K562 (cell line): ENCODE data around the gene OTOP3. TPM values are rescaled to one million over a fixed set of nuclear protein-coding genes. Genes with fewer than 3 reads are reported as not detected.

Experiments
- FOXM1 ChIP-seq, 2 experiments: fragments of 450-650 bp in 1 of 2; sonication (generic) in 1 of 2; formaldehyde crosslinking in 1 of 2; IDR thresholded peaks; 2 replicates each; pipeline versions ENCODE4 v1.6.1 to v1.9.0; 2017 to 2022; ENCODE audit warnings: low read depth in 2 of 2, mild to moderate bottlenecking in 2 of 2, missing genetic modification reagents in 1 of 2, moderate library complexity in 1 of 2
- ZBTB40 ChIP-seq, 2 experiments: fragments of 450-650 bp in 1 of 2; sonication (generic) in 1 of 2; formaldehyde crosslinking in 1 of 2; IDR thresholded peaks; 2 replicates each; pipeline versions ENCODE4 v1.7.1 to v1.9.0; 2016 to 2022; ENCODE audit warnings: inconsistent platforms in 1 of 2, mild to moderate bottlenecking in 1 of 2, missing genetic modification reagents in 1 of 2
- polyA plus RNA-seq, 8 experiments: library from polyadenylated mRNA; depleted of rRNA in 4 of 8; stranded (reverse) in 5 of 8; unstranded in 3 of 8; fragments of >200 nt; fragmentation: Nextera tagmentation in 2 of 8; fragmentation: Illumina TruSeq in 1 of 8; extraction: Ambion mirVana in 2 of 8; extraction: Trizol in 1 of 8; gene quantifications; 2 replicates each; pipeline versions ENCODE4 v1.2.1 to v1.2.3, GENCODE V29; 2011 to 2014; ENCODE audit warnings: inconsistent platforms in 1 of 8, missing spikeins in 1 of 8
- total RNA-seq, 7 experiments: library from RNA; depleted of rRNA in 6 of 7; stranded (reverse); fragments of >200 nt in 6 of 7; fragmentation: Illumina TruSeq in 2 of 7; extraction: Trizol in 2 of 7; gene quantifications; 2 replicates each; pipeline versions ENCODE4 v1.2.1 to v1.2.3, GENCODE V29; 2011 to 2021; ENCODE audit warnings: low replicate concordance in 1 of 7
- TF ChIP-seq, protein P1 (sequence below): fragments of 450-650 bp; IDR thresholded peaks from 2 replicates; pipeline ENCODE4 v1.6.1; 2016; ENCODE audit warnings: mild to moderate bottlenecking, moderate library complexity

The OTOP3 gene
- total and polyA plus RNA-seq, 9 of the 15 experiments (the other 6 are each of a cell fraction or from before 2014, with no cell fraction given) = not detected

DNA sequence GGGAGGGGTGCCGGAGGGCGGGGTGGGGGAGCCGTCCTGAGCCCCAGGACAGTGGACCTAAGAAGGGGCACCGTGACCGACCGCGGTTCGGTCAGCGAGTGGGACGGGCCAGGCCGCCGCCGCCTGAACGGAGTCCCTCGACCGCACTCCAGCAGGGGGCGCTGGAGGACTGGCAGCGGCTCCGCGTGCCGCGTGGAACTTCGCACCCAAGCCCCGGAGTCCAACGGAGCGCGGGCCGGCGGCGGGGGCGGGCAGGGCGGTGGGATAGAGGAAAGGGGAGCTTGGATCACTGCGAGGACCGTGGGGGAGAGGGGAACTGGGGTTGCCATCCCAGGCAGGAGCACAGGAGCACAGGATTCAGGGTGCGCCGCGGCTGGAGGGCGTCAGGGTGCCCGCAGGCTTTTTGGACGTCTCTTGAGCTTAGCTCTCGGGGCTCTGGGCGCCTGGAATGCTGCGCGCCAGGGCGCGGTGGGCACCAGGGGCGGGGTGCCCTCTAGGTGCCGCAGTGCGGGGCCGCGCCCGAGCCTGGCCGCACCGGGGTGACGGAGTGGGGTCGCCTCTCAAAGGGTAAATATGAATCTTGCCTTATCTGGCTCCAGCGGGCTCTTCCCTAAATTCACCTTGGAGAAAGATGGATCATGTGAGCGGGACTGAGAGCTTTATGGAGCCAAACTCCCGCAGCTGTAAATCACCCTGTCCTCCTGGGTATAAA is 12.0 kb upstream of the OTOP3 start (continued):
- TF ChIP-seq, protein P1, sequence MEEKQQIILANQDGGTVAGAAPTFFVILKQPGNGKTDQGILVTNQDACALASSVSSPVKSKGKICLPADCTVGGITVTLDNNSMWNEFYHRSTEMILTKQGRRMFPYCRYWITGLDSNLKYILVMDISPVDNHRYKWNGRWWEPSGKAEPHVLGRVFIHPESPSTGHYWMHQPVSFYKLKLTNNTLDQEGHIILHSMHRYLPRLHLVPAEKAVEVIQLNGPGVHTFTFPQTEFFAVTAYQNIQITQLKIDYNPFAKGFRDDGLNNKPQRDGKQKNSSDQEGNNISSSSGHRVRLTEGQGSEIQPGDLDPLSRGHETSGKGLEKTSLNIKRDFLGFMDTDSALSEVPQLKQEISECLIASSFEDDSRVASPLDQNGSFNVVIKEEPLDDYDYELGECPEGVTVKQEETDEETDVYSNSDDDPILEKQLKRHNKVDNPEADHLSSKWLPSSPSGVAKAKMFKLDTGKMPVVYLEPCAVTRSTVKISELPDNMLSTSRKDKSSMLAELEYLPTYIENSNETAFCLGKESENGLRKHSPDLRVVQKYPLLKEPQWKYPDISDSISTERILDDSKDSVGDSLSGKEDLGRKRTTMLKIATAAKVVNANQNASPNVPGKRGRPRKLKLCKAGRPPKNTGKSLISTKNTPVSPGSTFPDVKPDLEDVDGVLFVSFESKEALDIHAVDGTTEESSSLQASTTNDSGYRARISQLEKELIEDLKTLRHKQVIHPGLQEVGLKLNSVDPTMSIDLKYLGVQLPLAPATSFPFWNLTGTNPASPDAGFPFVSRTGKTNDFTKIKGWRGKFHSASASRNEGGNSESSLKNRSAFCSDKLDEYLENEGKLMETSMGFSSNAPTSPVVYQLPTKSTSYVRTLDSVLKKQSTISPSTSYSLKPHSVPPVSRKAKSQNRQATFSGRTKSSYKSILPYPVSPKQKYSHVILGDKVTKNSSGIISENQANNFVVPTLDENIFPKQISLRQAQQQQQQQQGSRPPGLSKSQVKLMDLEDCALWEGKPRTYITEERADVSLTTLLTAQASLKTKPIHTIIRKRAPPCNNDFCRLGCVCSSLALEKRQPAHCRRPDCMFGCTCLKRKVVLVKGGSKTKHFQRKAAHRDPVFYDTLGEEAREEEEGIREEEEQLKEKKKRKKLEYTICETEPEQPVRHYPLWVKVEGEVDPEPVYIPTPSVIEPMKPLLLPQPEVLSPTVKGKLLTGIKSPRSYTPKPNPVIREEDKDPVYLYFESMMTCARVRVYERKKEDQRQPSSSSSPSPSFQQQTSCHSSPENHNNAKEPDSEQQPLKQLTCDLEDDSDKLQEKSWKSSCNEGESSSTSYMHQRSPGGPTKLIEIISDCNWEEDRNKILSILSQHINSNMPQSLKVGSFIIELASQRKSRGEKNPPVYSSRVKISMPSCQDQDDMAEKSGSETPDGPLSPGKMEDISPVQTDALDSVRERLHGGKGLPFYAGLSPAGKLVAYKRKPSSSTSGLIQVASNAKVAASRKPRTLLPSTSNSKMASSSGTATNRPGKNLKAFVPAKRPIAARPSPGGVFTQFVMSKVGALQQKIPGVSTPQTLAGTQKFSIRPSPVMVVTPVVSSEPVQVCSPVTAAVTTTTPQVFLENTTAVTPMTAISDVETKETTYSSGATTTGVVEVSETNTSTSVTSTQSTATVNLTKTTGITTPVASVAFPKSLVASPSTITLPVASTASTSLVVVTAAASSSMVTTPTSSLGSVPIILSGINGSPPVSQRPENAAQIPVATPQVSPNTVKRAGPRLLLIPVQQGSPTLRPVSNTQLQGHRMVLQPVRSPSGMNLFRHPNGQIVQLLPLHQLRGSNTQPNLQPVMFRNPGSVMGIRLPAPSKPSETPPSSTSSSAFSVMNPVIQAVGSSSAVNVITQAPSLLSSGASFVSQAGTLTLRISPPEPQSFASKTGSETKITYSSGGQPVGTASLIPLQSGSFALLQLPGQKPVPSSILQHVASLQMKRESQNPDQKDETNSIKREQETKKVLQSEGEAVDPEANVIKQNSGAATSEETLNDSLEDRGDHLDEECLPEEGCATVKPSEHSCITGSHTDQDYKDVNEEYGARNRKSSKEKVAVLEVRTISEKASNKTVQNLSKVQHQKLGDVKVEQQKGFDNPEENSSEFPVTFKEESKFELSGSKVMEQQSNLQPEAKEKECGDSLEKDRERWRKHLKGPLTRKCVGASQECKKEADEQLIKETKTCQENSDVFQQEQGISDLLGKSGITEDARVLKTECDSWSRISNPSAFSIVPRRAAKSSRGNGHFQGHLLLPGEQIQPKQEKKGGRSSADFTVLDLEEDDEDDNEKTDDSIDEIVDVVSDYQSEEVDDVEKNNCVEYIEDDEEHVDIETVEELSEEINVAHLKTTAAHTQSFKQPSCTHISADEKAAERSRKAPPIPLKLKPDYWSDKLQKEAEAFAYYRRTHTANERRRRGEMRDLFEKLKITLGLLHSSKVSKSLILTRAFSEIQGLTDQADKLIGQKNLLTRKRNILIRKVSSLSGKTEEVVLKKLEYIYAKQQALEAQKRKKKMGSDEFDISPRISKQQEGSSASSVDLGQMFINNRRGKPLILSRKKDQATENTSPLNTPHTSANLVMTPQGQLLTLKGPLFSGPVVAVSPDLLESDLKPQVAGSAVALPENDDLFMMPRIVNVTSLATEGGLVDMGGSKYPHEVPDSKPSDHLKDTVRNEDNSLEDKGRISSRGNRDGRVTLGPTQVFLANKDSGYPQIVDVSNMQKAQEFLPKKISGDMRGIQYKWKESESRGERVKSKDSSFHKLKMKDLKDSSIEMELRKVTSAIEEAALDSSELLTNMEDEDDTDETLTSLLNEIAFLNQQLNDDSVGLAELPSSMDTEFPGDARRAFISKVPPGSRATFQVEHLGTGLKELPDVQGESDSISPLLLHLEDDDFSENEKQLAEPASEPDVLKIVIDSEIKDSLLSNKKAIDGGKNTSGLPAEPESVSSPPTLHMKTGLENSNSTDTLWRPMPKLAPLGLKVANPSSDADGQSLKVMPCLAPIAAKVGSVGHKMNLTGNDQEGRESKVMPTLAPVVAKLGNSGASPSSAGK = peak; percentile 97
- TF ChIP-seq FOXM1 (IDR thresholded peaks at IDR 0.05; ENCODE audit: low read depth) (no peak), FOXM1 (CRISPR knock-in tag; IDR thresholded peaks at IDR 0.05; ENCODE audit: low read depth) (peak; percentile 93; the same call in 1 of the 2 replicates), ZBTB40 (IDR thresholded peaks at IDR 0.05) (no peak), ZBTB40 (CRISPR knock-in tag; IDR thresholded peaks at IDR 0.05) (peak; percentile 30; the same call in 1 of the 2 replicates)
